GM12878 (cell line): ENCODE measurements around the gene SAPCD2. TPM values are rescaled to one million over a fixed set of nuclear protein-coding genes. Genes with fewer than 3 reads are reported as not detected.

Experiments used
- BRCA1 ChIP-seq: IDR thresholded peaks from 2 replicates; pipeline ENCODE4 v1.6.1; 2011; ENCODE audit warnings: low read depth, low read length, improper control_type of control experiment
- DPF2 ChIP-seq: fragments of 450-650 bp; IDR thresholded peaks from 2 replicates; pipeline ENCODE4 v1.6.1; 2017; ENCODE audit warnings: mild to moderate bottlenecking
- IRF4 ChIP-seq: IDR thresholded peaks from 2 replicates; pipeline ENCODE4 v1.6.1; 2011; ENCODE audit warnings: low read depth, low read length
- IRF5 ChIP-seq: fragments of 450-650 bp; IDR thresholded peaks from 2 replicates; pipeline ENCODE4 v1.6.1; 2017; ENCODE audit warnings: borderline replicate concordance
- POU2F2 ChIP-seq: IDR thresholded peaks from 3 replicates; pipeline ENCODE4 v1.6.1; 2011; ENCODE audit warnings: low read depth, mild to moderate bottlenecking, low read length, borderline replicate concordance
- SKIL ChIP-seq: fragments of 450-650 bp; IDR thresholded peaks from 2 replicates; pipeline ENCODE4 v1.6.1; 2017; ENCODE audit warnings: mild to moderate bottlenecking, low read depth, inconsistent platforms; ENCODE audit not compliant: poor library complexity, severe bottlenecking
- ZBTB11 ChIP-seq: fragments of 450-650 bp; formaldehyde crosslinking; IDR thresholded peaks from 2 replicates; pipeline ENCODE4 v1.5.0; 2022; ENCODE audit warnings: mild to moderate bottlenecking, missing genetic modification characterization
- polyA plus RNA-seq, 11 experiments: library from polyadenylated mRNA; depleted of rRNA in 4 of 11; unstranded in 6 of 11; stranded (reverse) in 5 of 11; fragments of >200 nt; fragmentation: Nextera tagmentation in 4 of 11; fragmentation: Illumina TruSeq in 1 of 11; extraction: Ambion mirVana in 4 of 11; extraction: Trizol in 1 of 11; gene quantifications; 1 replicate in 1 of 11; 2 replicates in 10 of 11; pipeline versions ENCODE4 v1.2.1 to v1.2.3, GENCODE V29; 2011 to 2016; ENCODE audit warnings: inconsistent platforms in 2 of 11, missing spikeins in 2 of 11, low read depth in 1 of 11
- total RNA-seq, 4 experiments: library from RNA; depleted of rRNA in 3 of 4; stranded (reverse); fragments of >200 nt in 3 of 4; fragmentation: Illumina TruSeq in 1 of 4; extraction: Trizol in 1 of 4; gene quantifications; 2 replicates each; pipeline versions ENCODE4 v1.2.1 to v1.2.3, GENCODE V29; 2013 to 2021

The SAPCD2 gene
- total and polyA plus RNA-seq, 10 of the 15 experiments (the other 5 are each of a cell fraction or from before 2014, with no cell fraction given) = 1.6 to 35.2 (median 7.2) TPM

- TF ChIP-seq SKIL (no peak), IRF4 (no peak), DPF2 (no peak), POU2F2 (no peak), IRF5 (no peak), ZBTB11 (CRISPR knock-in tag) (no peak), BRCA1 (no peak)
Observed at GRCh38 chr9:137035937-137036336, 34.4 kb downstream of the SAPCD2 start (continued).
